ENCODE results near the gene ELAVL1. TPM values are rescaled to one million over a fixed set of nuclear protein-coding genes. Genes with fewer than 3 reads are reported as not detected.

Gene ELAVL1
- total RNA-seq (2022; extraction: Qiagen RNA extraction; ENCODE audit: low read depth) = 66.2 to 71.1 TPM (median 68.4 TPM) in 5 replicates

GRCh38 chr19:8005534-8006256 lies at the start of gene ELAVL1:
ELAVL1 (minus strand) TSS chr19:8005641; CDS start chr19:7991815, 13,826 bp downstream.

GRCh38 chr19:8052464-8052859 lies 47.0 kb upstream of the ELAVL1 start, which contains the start of gene CCL25:
CCL25 (plus strand) TSS chr19:8052760; CDS start chr19:8053050, 290 bp downstream.

GRCh38 chr19:7943444-7944176 lies 61.8 kb downstream of the ELAVL1 start, which contains the start of gene TIMM44:
TIMM44 (minus strand) TSS chr19:7943666; CDS start chr19:7943651, 15 bp downstream.

GRCh38 chr19:7926021-7926726 lies 79.3 kb downstream of the ELAVL1 start, which contains the start of gene CTXN1:
CTXN1 (minus strand) TSS chr19:7926135; CDS start chr19:7925538, 597 bp downstream.

GRCh38 chr19:7919610-7920518 lies 85.6 kb downstream of the ELAVL1 start, which contains the start of gene SNAPC2:
SNAPC2 (plus strand) TSS chr19:7920338; CDS start chr19:7920367, 29 bp downstream.

GRCh38 chr19:7914598-7915045 lies 90.8 kb downstream of the ELAVL1 start, which contains the start of gene TGFBR3L:
TGFBR3L (plus strand) TSS chr19:7914830.

Other genes with a start within 250 kb of the ELAVL1 start
- not detected in 5 replicates for gene CLEC4M, start 242.4 kb downstream of the ELAVL1 start, total RNA-seq (2022; extraction: Qiagen RNA extraction; ENCODE audit: low read depth)
- gene EVI5L, start 175.4 kb downstream of the ELAVL1 start, total RNA-seq (2022; extraction: Qiagen RNA extraction; ENCODE audit: low read depth) = 1.3 to 1.7 TPM (median 1.5 TPM) in 5 replicates
- 0.22 to 0.49 TPM (median 0.41 TPM) in 5 replicates for gene PRR36, start 131.3 kb downstream of the ELAVL1 start, total RNA-seq (2022; extraction: Qiagen RNA extraction; ENCODE audit: low read depth)
- 5.1 to 7.1 TPM (median 6.3 TPM) in 5 replicates for gene LRRC8E, start 117.1 kb downstream of the ELAVL1 start, total RNA-seq (2022; extraction: Qiagen RNA extraction; ENCODE audit: low read depth)
- gene MAP2K7, start 101.8 kb downstream of the ELAVL1 start, total RNA-seq (2022; extraction: Qiagen RNA extraction; ENCODE audit: low read depth) = 10.9 to 15.6 TPM (median 14.6 TPM) in 5 replicates
- 1.1 to 2.2 TPM (median 1.9 TPM) in 5 replicates for gene TGFBR3L, start 90.8 kb downstream of the ELAVL1 start, total RNA-seq (2022; extraction: Qiagen RNA extraction; ENCODE audit: low read depth)
- 19.7 to 30.6 TPM (median 27.1 TPM) in 5 replicates for gene SNAPC2, start 85.3 kb downstream of the ELAVL1 start, total RNA-seq (2022; extraction: Qiagen RNA extraction; ENCODE audit: low read depth)
- gene CTXN1, start 79.5 kb downstream of the ELAVL1 start, total RNA-seq (2022; extraction: Qiagen RNA extraction; ENCODE audit: low read depth) = 10.4 to 21.1 TPM (median 20.1 TPM) in 5 replicates
- gene TIMM44, start 62.0 kb downstream of the ELAVL1 start, total RNA-seq (2022; extraction: Qiagen RNA extraction; ENCODE audit: low read depth) = 24.7 to 28.6 TPM (median 27.5 TPM) in 5 replicates
- gene CCL25, start 47.1 kb upstream of the ELAVL1 start, total RNA-seq (2022; extraction: Qiagen RNA extraction; ENCODE audit: low read depth) = not detected in 5 replicates
- not detected in 5 replicates for gene FBN3, start 144.0 kb upstream of the ELAVL1 start, total RNA-seq (2022; extraction: Qiagen RNA extraction; ENCODE audit: low read depth)
- gene CERS4, start 203.7 kb upstream of the ELAVL1 start, total RNA-seq (2022; extraction: Qiagen RNA extraction; ENCODE audit: low read depth) = 2.1 to 3.9 TPM (median 3.3 TPM) in 5 replicates